Right renal cortex interstitium (tissue), 3 donors: ENCODE results near the gene HNF1A. TPM values are rescaled to one million over a fixed set of nuclear protein-coding genes. Genes with fewer than 3 reads are reported as not detected.
A peak's percentile ranks its signal among the peaks of the same experiment; 100 is the strongest.
"Not testable (repeated sequence)": the region's sequence is repeated elsewhere in the genome, so short reads cannot be mapped to it uniquely, and the experiment has no call there.

Experiments used
- DNase-seq, 3 donors: peaks; one replicate each; pipeline ENCODE4 v3.0.0-alpha.2; 2013; ENCODE audit warnings: low read depth in 3 of 3, low spot score in 2 of 3
- polyA plus RNA-seq, 3 donors: library from polyadenylated mRNA; unstranded; fragments of 120-200 nt; gene quantifications; one replicate each; pipeline ENCODE4 v1.2.1, GENCODE V29; 2013; ENCODE audit not compliant: insufficient read length in 3 of 3

Gene HNF1A, protein sequence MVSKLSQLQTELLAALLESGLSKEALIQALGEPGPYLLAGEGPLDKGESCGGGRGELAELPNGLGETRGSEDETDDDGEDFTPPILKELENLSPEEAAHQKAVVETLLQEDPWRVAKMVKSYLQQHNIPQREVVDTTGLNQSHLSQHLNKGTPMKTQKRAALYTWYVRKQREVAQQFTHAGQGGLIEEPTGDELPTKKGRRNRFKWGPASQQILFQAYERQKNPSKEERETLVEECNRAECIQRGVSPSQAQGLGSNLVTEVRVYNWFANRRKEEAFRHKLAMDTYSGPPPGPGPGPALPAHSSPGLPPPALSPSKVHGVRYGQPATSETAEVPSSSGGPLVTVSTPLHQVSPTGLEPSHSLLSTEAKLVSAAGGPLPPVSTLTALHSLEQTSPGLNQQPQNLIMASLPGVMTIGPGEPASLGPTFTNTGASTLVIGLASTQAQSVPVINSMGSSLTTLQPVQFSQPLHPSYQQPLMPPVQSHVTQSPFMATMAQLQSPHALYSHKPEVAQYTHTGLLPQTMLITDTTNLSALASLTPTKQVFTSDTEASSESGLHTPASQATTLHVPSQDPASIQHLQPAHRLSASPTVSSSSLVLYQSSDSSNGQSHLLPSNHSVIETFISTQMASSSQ
- polyA plus RNA-seq: 10 to 100 TPM; 10.4 to 13.5 (median 13.5) TPM

DNA sequence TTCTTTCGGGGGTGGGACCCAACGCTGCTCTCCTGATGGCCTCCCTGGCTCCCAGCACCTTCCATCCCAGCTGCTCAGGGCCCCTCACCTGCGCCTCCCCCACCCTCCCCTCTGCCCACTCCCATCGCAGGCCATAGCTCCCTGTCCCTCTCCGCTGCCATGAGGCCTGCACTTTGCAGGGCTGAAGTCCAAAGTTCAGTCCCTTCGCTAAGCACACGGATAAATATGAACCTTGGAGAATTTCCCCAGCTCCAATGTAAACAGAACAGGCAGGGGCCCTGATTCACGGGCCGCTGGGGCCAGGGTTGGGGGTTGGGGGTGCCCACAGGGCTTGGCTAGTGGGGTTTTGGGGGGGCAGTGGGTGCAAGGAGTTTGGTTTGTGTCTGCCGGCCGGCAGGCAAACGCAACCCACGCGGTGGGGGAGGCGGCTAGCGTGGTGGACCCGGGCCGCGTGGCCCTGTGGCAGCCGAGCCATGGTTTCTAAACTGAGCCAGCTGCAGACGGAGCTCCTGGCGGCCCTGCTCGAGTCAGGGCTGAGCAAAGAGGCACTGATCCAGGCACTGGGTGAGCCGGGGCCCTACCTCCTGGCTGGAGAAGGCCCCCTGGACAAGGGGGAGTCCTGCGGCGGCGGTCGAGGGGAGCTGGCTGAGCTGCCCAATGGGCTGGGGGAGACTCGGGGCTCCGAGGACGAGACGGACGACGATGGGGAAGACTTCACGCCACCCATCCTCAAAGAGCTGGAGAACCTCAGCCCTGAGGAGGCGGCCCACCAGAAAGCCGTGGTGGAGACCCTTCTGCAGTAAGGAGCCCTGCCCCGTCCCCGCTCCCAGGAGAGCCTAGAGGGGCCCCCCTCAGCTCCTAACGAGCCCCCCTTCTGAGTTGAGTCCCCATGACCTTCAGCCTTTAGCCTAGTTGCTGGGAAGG, at the start of gene HNF1A:
TSS of gene HNF1A (plus strand) at position 248 of the 924 bp plus-strand sequence. CDS start at position 474, 226 bp downstream.
- DNase-seq: no peak

- peak in 2 of 3 donors; percentile 40 to 41 for DNase-seq
Measured at GRCh38 chr12:120928864-120929652, 49.3 kb upstream of the HNF1A start.

GRCh38 chr12:120930032-120930431, 48.3 kb upstream of the HNF1A start:
- no peak for DNase-seq

GRCh38 chr12:120932058-120932457, 46.3 kb upstream of the HNF1A start:
- DNase-seq: no peak

GRCh38 chr12:120932956-120933526, 45.3 kb upstream of the HNF1A start:
- DNase-seq: no peak

DNA sequence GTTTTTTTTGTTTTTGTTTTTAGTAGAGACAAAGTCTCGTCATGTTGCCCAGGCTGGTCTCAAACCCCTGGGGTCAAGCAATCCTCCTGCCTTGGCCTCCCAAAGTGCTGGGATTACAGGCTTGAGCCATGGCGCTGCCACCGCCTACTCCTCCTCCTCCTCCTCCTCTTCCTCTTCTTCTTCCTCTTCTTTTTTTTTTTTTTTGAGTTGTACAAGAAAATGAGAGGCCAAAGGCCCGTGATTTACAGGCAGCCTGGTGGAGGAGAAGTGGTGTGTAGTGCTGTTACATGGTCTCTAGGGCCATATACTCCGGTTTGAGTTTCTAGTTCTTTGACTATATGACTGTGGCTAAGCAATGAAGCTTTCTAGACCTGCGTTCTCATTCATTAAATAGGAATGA, 44.6 kb upstream of the HNF1A start:
- no peak for DNase-seq

- no peak for DNase-seq
Measured at GRCh38 chr12:120936197-120936596, 42.1 kb upstream of the HNF1A start.

- DNase-seq: no peak
Measured at GRCh38 chr12:120938496-120938895, 39.8 kb upstream of the HNF1A start.

GRCh38 chr12:120939523-120939922, 38.8 kb upstream of the HNF1A start:
- no peak for DNase-seq

DNA sequence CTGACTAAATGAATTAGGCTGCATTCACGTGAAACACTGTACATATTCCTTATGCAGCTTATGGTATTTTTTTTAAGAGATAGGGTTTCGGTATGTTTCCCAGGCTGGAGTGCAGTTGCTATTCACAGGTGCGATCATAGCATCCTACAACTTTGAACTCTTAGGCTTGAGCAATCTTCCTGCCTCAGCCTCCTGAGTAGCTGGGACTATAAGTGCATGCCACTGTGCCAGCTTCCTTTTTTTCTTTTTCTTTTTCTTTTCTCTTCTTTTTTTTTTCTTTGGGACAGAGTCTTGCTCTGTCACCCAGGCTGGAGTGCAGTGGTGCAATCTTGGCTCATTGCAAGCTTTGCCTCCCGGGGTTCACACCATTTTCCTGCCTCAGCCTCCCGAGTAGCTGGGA, 38.3 kb upstream of the HNF1A start:
- no peak for DNase-seq

- no peak for DNase-seq
Measured at GRCh38 chr12:120940799-120941198, 37.5 kb upstream of the HNF1A start.

DNA sequence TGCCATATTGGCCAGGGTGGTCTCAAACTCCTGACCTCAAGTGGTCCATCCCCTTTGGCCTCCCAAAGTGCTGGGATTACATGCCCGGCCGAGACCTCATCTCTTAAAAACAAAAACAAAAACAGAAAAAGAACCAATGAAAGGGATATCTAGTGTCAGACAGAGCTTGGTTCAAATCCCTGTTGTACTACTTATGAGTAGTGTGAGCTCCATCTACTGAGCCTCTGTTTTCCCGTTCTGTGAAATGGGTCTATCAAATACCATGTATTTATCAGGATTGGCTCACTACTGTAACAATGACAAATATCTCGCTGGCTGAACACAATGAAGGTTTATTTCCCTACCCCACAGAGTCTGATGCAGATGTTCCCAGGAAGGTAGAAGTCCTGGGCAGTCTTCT, 36.9 kb upstream of the HNF1A start:
- no peak for DNase-seq

- no peak for DNase-seq
Measured at GRCh38 chr12:120941846-120942405, 36.4 kb upstream of the HNF1A start.

- no peak for DNase-seq
Measured at GRCh38 chr12:120943482-120943881, 34.9 kb upstream of the HNF1A start.

DNA sequence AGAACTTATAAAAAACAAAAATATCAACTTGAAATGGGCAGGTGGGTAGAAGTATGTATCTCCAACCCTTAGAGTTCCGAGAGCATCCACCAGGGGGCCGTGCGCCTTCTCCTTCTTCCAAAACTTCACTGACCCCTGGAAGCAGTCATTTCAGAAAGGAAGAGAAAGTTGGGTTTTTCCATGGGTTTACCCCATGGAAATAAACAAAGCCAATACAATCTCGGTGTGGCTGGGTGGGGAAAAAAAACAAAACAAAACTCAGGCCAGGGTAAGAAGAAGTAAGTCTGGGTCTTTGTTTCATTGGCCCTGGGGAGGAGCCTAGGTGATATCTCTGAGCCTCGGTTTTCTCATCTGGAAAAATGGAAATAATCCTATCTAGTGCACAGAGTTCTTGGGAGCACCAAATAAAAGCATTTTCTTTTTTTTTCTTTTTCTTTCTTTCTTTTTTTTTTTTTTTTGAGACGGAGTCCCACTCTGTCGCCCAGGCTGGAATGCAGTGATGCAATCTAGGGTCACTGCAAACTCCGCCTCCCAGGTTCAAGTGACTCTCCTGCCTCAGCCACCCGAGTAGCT, 33.6 kb upstream of the HNF1A start:
- DNase-seq: no peak

- DNase-seq: not testable (repeated sequence)
Measured at GRCh38 chr12:120945516-120945915, 32.8 kb upstream of the HNF1A start.

DNA sequence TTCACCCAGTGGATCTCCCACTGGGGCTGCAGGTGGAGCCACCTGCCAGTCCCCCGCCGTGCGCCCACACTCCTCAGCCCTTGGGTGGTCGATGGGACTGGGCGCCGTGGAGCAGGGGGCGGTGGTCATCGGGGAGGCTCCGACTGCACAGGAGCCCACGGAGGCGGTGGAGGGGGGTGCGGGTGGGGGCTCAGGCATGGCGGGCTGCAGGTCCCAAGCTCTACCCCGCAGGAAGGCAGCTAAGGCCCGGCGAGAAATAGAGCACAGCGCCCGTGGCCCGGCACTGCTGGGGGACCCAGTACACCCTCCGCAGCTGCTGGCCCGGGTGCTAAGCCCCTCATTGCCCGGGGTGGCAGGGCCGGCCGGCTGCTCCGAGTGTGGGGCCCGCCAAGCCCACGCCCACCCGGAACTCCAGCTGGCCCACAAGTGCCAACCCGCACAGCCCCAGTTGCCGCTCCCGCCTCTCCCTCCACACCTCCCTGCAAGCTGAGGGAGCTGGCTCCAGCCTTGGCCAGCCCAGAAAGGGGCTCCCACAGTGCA, 28.0 kb upstream of the HNF1A start:
- DNase-seq: not testable (repeated sequence)

- no peak for DNase-seq
Measured at GRCh38 chr12:120950807-120951206, 27.5 kb upstream of the HNF1A start.

DNA sequence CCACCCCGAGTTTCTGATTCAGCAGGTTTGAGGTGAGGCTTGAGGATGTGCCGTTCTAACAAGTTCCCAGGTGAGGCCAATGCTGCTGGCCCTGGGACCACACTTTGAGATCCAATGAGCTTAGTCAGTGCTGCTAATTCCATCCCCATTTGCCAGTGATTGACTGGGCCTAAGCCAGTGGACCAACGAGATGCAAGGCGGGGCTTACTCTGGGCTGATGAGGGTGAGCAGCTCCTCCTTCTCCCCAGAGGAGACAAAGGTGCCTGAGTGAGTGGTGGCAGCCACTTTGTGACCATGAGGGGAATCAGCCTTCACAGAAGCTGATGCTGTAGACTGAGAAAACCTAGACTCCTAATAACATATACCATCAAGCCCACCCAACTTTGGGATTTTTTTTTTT, 23.1 kb upstream of the HNF1A start:
- no peak for DNase-seq
